Hepatocyte (in vitro differentiated cells): ENCODE results near the gene TXNDC5. TPM values are rescaled to one million over a fixed set of nuclear protein-coding genes. Genes with fewer than 3 reads are reported as not detected.

ENCODE experiments used
- DNase-seq: peaks from one replicate; pipeline ENCODE4 v3.0.0-alpha.2; 2016; ENCODE audit warnings: low spot score
- H2AFZ ChIP-seq: fragments of 200-600 bp; sonication (generic); 2 replicates; pipeline ENCODE4 v1.6.0; 2016; ENCODE audit warnings: antibody characterized with exemption, mild to moderate bottlenecking
- H3K27ac ChIP-seq: fragments of 200-600 bp; sonication (generic); 2 replicates; pipeline ENCODE4 v1.5.1; 2016; ENCODE audit warnings: mild to moderate bottlenecking
- H3K27me3 ChIP-seq: fragments of 200-600 bp; sonication (generic); 2 replicates; pipeline ENCODE4 v1.6.1; 2016
- H3K36me3 ChIP-seq: fragments of 200-600 bp; sonication (generic); replicated peaks from 2 replicates; pipeline ENCODE4 v1.5.1; 2016; ENCODE audit warnings: low read depth; ENCODE audit not compliant: insufficient read depth
- H3K4me1 ChIP-seq: fragments of 200-600 bp; sonication (generic); 2 replicates; pipeline ENCODE4 v1.5.1; 2016; ENCODE audit warnings: mild to moderate bottlenecking, moderate library complexity; ENCODE audit not compliant: insufficient read depth
- H3K4me2 ChIP-seq: fragments of 200-600 bp; sonication (generic); 2 replicates; pipeline ENCODE4 v1.6.0; 2016
- H3K4me3 ChIP-seq: fragments of 200-600 bp; sonication (generic); 2 replicates; pipeline ENCODE4 v1.5.1; 2016; ENCODE audit warnings: mild to moderate bottlenecking
- H3K79me2 ChIP-seq: fragments of 200-600 bp; sonication (generic); 2 replicates; pipeline ENCODE4 v1.6.0; 2017; ENCODE audit warnings: mild to moderate bottlenecking
- H3K9me2 ChIP-seq: fragments of 200-600 bp; sonication (generic); replicated peaks from 2 replicates; pipeline ENCODE4 v1.6.0; 2017; ENCODE audit warnings: mild to moderate bottlenecking; ENCODE audit not compliant: insufficient read depth
- H3K9me3 ChIP-seq: fragments of 200-600 bp; sonication (generic); 2 replicates; pipeline ENCODE4 v1.5.1; 2016; ENCODE audit warnings: low read depth, mild to moderate bottlenecking
- H4K20me1 ChIP-seq: fragments of 200-600 bp; sonication (generic); 2 replicates; pipeline ENCODE4 v1.6.0; 2016; ENCODE audit warnings: mild to moderate bottlenecking; ENCODE audit not compliant: insufficient read depth, poor library complexity, severe bottlenecking
- CTCF ChIP-seq: fragments of 200-600 bp; sonication (generic); IDR thresholded peaks from 2 replicates; pipeline ENCODE4 v1.5.1; 2016; ENCODE audit warnings: antibody characterized with exemption, mild to moderate bottlenecking; ENCODE audit not compliant: poor library complexity
- EZH2 ChIP-seq: fragments of 200-600 bp; sonication (generic); IDR thresholded peaks from 2 replicates; pipeline ENCODE4 v1.6.1; 2016; ENCODE audit warnings: antibody characterized with exemption, mild to moderate bottlenecking, borderline replicate concordance
- EZH2phosphoT487 ChIP-seq: fragments of 200-600 bp; sonication (generic); IDR thresholded peaks from one replicate; pipeline ENCODE4 v1.6.1; 2018; ENCODE audit warnings: antibody characterized with exemption, mild to moderate bottlenecking, low read depth, moderate library complexity; ENCODE audit not compliant: unreplicated experiment, severe bottlenecking
- WGBS: methylation state at CpG from one replicate; pipeline ENCODE4 v1.1.6; 2016; ENCODE audit warnings: low lambda C conversion rate; ENCODE audit errors: missing lambda C conversion rate; 5-methylcytosine and 5-hydroxymethylcytosine counted together
- polyA plus RNA-seq: library from polyadenylated mRNA; unstranded; fragments of >200 nt; fragmentation: Nextera tagmentation; extraction: Ambion mirVana; gene quantifications from 2 replicates; pipeline ENCODE4 v1.2.1, GENCODE V29; 2016
- total RNA-seq: library from RNA; depleted of rRNA; stranded (reverse); fragments of >200 nt; gene quantifications from 2 replicates; pipeline ENCODE4 v1.2.3, GENCODE V29; 2014

The TXNDC5 gene
- total and polyA plus RNA-seq, 2 experiments from 2014 or later, result 238 to 241 TPM

- H3K4me3 ChIP-seq, result no peak overlapping the region
- H4K20me1 ChIP-seq, result peaks cover 25% of the 10 kb centered on the region
- no peaks in the 10 kb centered on the region for H3K36me3 ChIP-seq
- no peaks in the 10 kb centered on the region for H3K9me3 ChIP-seq
- DNase-seq, result no peak
- peaks cover 28% of the 10 kb centered on the region for H3K79me2 ChIP-seq
- no peak overlapping the region for H3K4me2 ChIP-seq
- peaks cover 12% of the 10 kb centered on the region for H3K4me1 ChIP-seq
- no peaks in the 10 kb centered on the region for H3K27me3 ChIP-seq
- TF ChIP-seq EZH2, result no peak
- no peak for TF ChIP-seq EZH2phosphoT487
- no peak for TF ChIP-seq CTCF
- H3K27ac ChIP-seq, result no peak overlapping the region
- 88% methylated on average over 6 of the region's 6 CpGs for WGBS
- no peak overlapping the region for H2AFZ ChIP-seq
- no peaks in the 10 kb centered on the region for H3K9me2 ChIP-seq
Measured at GRCh38 chr6:7912024-7912423, 1.4 kb upstream of the TXNDC5 start.

- H3K27ac ChIP-seq, result peak overlapping the region; percentile 87
- no peaks in the 10 kb centered on the region for H3K9me3 ChIP-seq
- peaks cover 12% of the 10 kb centered on the region for H3K4me1 ChIP-seq
- peaks cover 35% of the 10 kb centered on the region for H3K79me2 ChIP-seq
- 76% methylated on average over 11 of the region's 11 CpGs for WGBS
- H3K9me2 ChIP-seq, result no peaks in the 10 kb centered on the region
- DNase-seq, result no peak
- no peaks in the 10 kb centered on the region for H3K36me3 ChIP-seq
- peak overlapping the region; percentile 92 for H3K4me2 ChIP-seq
- no peaks in the 10 kb centered on the region for H3K27me3 ChIP-seq
- no peak for TF ChIP-seq EZH2phosphoT487
- H3K4me3 ChIP-seq, result peak overlapping the region; percentile 61
- peaks cover 30% of the 10 kb centered on the region for H4K20me1 ChIP-seq
- peak overlapping the region; percentile 96 for H2AFZ ChIP-seq
Measured at GRCh38 chr6:7911345-7911725, 747 bp upstream of the TXNDC5 start.

- Histone ChIP-seq H3K27me3 (no peaks in the 10 kb centered on the region), H3K27ac (peak overlapping the region; percentile 71), H3K9me2 (no peaks in the 10 kb centered on the region), H3K9me3 (no peaks in the 10 kb centered on the region), H3K4me1 (peaks cover 12% of the 10 kb centered on the region), H2AFZ (peak overlapping the region; percentile 71), H3K4me3 (peak overlapping the region; percentile 77), H3K79me2 (peaks cover 45% of the 10 kb centered on the region), H4K20me1 (peaks cover 40% of the 10 kb centered on the region), H3K4me2 (peak overlapping the region; percentile 98), H3K36me3 (no peaks in the 10 kb centered on the region)
- no peak for TF ChIP-seq EZH2phosphoT487
- TF ChIP-seq CTCF, result no peak
- no peak for TF ChIP-seq EZH2
- DNase-seq, result no peak
- WGBS, result 0% methylated on average over 24 of the region's 57 CpGs
Measured at GRCh38 chr6:7910298-7910653, 312 bp downstream of the TXNDC5 start.

GRCh38 chr6:7909323-7910276, 988 bp downstream of the TXNDC5 start:
- peaks cover 52% of the 10 kb centered on the region for H3K79me2 ChIP-seq
- H3K9me3 ChIP-seq, result no peaks in the 10 kb centered on the region
- peak overlapping the region; percentile 98 for H3K4me2 ChIP-seq
- H3K36me3 ChIP-seq, result no peaks in the 10 kb centered on the region
- H3K9me2 ChIP-seq, result no peaks in the 10 kb centered on the region
- WGBS, result 7% methylated on average over 35 of the region's 66 CpGs
- no peaks in the 10 kb centered on the region for H3K27me3 ChIP-seq
- peak; percentile 79 for DNase-seq
- H3K27ac ChIP-seq, result peak overlapping the region; percentile 71
- peaks cover 12% of the 10 kb centered on the region for H3K4me1 ChIP-seq
- H2AFZ ChIP-seq, result peak overlapping the region; percentile 71
- TF ChIP-seq EZH2 (no peak), CTCF (no peak), EZH2phosphoT487 (no peak)
- H4K20me1 ChIP-seq, result peaks cover 45% of the 10 kb centered on the region
- peak overlapping the region; percentile 77 for H3K4me3 ChIP-seq
